ENCODE data around the gene ACBD4.
A peak's percentile ranks its signal among the peaks of the same experiment; 100 is the strongest.
"Not testable (repeated sequence)": the region's sequence is repeated elsewhere in the genome, so short reads cannot be mapped to it uniquely, and the experiment has no call there.

The ACBD4 gene

GRCh38 chr17:45117334-45117733 is 18.2 kb upstream of the ACBD4 start:
- H3K4me3 ChIP-seq (ENCODE audit: low read depth, low read length): no peak overlapping the region

DNA sequence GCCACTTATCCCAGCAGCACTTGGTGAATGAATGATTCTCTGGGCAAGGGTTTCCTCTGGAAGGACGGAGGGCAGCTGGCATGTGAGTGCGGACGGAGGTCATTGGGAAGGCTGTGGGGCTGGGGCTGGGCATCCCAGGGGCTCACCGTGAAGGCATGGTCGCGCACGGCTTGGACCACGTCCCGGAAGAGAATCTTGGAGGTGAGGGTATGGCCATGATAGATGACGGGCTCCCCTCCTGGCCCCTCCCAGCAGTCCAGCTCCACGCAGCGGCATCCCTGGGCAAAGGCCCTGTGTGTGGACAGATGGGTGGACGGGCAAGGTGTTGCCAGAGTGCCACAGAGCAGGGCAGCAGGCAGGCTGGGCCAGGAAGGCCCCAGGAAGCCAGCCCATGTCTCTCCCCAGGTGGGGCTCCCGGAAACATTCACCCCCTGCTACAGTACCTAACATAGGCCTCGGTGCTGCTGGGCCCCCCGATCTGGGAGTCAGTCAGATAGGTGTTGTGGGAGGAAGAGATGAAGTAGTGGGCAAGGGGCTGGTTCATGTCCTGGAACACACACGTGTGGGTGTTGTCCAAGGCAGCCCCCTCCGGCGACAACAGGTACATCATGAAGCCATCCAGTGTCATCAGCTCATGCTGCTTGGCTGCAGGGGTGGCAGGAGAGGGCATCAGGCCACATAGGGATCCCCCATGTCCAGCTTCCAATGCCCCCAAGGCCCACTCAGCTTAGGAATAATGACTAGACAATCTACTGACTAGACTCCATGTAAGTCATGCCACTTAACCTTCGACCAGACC is 17.4 kb upstream of the ACBD4 start:
- no peak for DNase-seq (ENCODE audit: low read depth)
- no peak overlapping the region for H3K4me3 ChIP-seq (ENCODE audit: low read depth, low read length)

More at GRCh38 chr17:45117334-45117733, 18.2 kb upstream of the ACBD4 start:
- DNase-seq (ENCODE audit: low read depth): no peak

DNA sequence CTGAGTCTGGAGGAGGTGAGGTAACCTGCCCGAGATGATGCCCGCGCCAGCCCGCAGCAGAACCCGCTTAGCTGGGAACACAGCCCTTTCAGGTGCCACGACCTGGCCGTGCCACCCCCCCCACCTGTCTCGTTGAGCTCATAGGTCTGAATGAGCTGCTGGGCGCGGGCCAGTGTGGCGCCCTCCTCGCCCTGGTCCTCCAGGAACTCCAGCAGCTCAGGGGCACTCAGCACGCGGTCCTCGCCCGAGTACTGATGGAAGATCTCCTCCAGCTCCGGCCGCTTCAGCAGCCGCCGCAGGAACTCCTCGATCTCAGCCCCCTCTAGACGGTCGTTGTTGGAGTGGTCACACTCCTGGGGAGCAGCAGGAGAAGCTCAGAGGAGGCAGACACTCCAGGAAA is 16.8 kb upstream of the ACBD4 start:
- no peak overlapping the region for H3K4me3 ChIP-seq (ENCODE audit: low read depth, low read length)
- DNase-seq (ENCODE audit: low read depth): no peak

DNA sequence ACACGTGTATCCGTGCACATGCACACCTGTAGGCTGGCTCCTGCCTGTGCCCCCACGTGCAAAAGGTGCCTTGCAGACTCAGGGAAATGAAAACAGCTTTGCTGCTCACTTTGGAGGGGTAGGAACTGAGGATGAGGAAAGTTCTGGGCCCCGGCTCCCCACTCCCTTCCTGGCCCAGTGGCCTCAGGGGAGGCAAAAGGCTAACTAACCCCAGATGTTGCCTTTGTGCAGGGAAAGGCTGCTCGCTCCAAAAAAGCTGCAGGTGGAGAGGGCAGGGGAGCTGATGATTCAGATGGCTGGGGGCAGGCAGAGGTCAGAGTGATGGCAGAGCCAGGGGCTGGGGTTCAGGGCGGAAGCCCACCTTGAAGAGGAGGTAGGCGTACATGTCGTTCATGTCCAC is 15.5 kb upstream of the ACBD4 start:
- no peak overlapping the region for H3K4me3 ChIP-seq (ENCODE audit: low read depth, low read length)
- no peak for DNase-seq (ENCODE audit: low read depth)

- H3K4me3 ChIP-seq (ENCODE audit: low read depth, low read length): no peak overlapping the region
Measured at GRCh38 chr17:45120558-45120957, 14.9 kb upstream of the ACBD4 start.

DNA sequence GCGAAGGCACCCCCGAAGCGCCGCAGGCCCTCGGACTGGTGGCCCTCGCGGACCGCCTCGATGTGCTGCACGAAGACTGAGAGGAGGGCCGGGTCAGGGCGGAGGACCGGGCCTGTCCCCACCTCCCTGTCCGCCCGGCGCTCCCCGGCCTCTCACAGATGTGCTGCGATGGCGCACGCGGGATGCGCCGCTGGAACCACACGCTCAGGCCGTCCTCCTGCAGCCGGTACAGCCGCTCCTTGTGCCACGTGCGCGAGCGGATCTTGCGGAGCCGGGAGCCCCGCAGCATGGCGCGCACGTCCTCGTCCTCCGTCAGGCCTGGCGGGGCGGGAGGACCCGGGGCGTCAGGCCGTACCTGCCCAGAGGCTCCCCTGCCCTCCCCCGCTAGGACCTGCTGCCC is 14.4 kb upstream of the ACBD4 start:
- no peak overlapping the region for H3K4me3 ChIP-seq (ENCODE audit: low read depth, low read length)
- DNase-seq (ENCODE audit: low read depth): no peak

More at GRCh38 chr17:45120558-45120957, 14.9 kb upstream of the ACBD4 start:
- no peak for DNase-seq (ENCODE audit: low read depth)

GRCh38 chr17:45123076-45123770 is 12.3 kb upstream of the ACBD4 start:
- DNase-seq (ENCODE audit: low read depth): no peak
- H3K4me3 ChIP-seq (ENCODE audit: low read depth, low read length): no peak overlapping the region

- no peak for DNase-seq (ENCODE audit: low read depth)
- H3K4me3 ChIP-seq (ENCODE audit: low read depth, low read length): no peak overlapping the region
Measured at GRCh38 chr17:45123930-45124796, 11.3 kb upstream of the ACBD4 start.

- DNase-seq (ENCODE audit: low read depth); H3K4me3 ChIP-seq (ENCODE audit: low read depth, low read length): not testable (repeated sequence)
Measured at GRCh38 chr17:45124797-45125122, 10.7 kb upstream of the ACBD4 start.

- DNase-seq (ENCODE audit: low read depth): no peak
- no peak overlapping the region for H3K4me3 ChIP-seq (ENCODE audit: low read depth, low read length)
Measured at GRCh38 chr17:45125509-45125908, 10.0 kb upstream of the ACBD4 start.

DNA sequence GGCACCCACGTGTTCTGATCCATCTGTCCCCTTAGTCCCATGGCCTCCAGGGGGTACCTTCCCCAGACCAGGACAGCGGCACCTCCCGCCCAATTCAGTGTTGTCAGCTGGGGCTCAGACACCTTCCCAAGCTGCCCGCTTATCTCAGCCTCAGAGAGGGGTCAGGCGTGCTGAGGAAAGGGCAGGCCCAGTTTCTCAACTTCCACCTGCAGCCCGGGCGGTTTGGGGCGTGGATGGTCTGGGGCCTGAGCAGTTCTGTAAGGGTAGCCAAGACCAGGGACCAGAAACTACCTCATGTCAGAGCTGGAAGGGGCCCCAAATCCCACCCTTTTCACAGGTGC is 8.3 kb upstream of the ACBD4 start:
- no peak for DNase-seq (ENCODE audit: low read depth)
- H3K4me3 ChIP-seq (ENCODE audit: low read depth, low read length): no peak overlapping the region

- DNase-seq (ENCODE audit: low read depth): no peak
- H3K4me3 ChIP-seq (ENCODE audit: low read depth, low read length): no peak overlapping the region
Measured at GRCh38 chr17:45127548-45128300, 7.8 kb upstream of the ACBD4 start.

DNA sequence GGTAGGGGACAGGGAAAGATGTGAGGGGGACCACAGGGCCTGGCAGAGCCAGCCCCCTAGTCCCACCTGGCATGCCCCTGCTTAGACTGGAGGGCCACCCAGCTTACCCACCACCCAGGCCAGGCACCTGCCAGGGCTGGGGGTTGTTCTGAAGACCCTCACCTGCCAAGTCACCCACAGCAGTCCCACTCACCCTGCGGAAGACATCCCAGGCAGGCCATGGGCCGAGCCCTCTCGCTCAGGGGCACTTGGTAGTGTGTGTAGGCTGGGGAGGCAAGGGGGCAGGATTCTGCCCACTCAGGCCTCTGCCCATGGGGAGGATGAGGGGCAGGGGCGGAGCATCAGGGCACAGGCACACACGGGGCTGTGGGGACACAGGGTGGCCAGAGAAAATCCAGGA is 7.2 kb upstream of the ACBD4 start:
- DNase-seq (ENCODE audit: low read depth): no peak
- no peak overlapping the region for H3K4me3 ChIP-seq (ENCODE audit: low read depth, low read length)

DNA sequence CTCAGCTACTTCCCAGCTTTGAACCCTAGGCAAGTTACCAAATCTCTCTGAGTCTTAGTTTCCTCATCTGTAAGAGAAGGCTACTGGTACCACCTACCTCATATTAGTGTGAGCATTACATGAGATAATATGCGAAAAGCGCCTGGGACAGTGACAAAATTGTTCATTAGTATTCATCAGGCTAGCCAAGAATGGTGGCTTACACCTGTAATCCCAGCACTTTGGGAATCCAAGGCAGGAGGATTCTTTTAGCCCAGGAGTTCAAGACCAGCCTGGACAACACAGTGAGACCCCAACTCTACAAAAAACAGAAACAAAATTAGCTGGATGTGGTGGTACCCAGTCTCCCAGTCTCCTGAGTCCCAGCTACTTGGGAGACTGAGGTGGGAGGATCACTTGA is 6.5 kb upstream of the ACBD4 start:
- H3K4me3 ChIP-seq (ENCODE audit: low read depth, low read length): no peak overlapping the region
- no peak for DNase-seq (ENCODE audit: low read depth)

- DNase-seq (ENCODE audit: low read depth): no peak
- H3K4me3 ChIP-seq (ENCODE audit: low read depth, low read length): no peak overlapping the region
Measured at GRCh38 chr17:45129426-45129939, 6.0 kb upstream of the ACBD4 start.

GRCh38 chr17:45129940-45130680 is 5.4 kb upstream of the ACBD4 start:
- no peak for DNase-seq (ENCODE audit: low read depth)
- H3K4me3 ChIP-seq (ENCODE audit: low read depth, low read length): no peak overlapping the region

DNA sequence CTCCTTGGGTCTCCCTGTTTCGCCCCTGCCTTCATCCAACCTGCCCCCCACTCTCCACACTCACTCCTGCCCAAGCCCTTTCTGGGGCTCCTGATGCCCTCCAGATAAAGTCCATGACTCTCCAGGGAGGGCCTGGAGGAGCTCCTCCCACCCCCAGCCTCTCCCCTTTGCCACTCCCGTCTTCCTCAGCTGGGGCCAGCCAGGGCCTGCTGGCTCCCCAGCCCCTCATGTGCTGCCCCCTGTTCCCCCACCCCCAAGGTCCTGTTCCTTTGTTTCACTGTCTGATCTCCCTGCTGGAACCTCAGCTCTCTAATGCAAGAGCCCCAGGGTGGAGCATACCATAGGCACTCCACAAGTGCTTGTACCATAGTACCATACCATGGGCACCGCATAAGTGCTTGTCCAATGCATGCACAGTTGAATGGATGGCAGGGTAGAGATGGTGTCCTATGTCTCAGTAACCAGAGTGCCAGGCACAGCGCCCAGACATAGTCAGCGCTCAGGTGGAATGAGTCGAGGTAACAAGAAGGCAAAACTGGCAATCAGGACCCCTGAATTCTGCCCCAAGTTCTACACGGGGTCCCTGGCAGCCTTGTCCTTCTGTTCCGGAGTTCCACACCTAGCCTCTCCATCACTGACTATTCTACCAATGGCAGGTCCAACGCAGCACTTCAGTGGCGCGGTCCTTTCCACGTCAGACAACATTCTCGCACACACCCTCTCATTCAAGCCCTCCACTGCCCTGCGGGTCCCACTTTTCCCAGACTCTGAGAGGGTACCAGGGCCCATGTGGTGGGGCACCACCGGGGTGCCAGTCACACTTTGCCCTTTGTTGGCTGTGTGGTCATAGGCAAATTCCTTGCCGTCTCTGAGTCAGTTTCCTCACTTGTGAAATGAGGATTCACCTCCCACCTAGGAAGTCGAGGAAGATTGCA is 4.5 kb upstream of the ACBD4 start:
- DNase-seq (ENCODE audit: low read depth): no peak
- H3K4me3 ChIP-seq (ENCODE audit: low read depth, low read length): peak overlapping the region; percentile 88

Data from skeletal muscle cell (primary cell).